ENCODE data around the gene TNFRSF21. TPM values are rescaled to one million over a fixed set of nuclear protein-coding genes. Genes with fewer than 3 reads are reported as not detected.

The TNFRSF21 gene
- total RNA-seq, 1 experiment from 2014 or later, result 19.3 TPM

DNA sequence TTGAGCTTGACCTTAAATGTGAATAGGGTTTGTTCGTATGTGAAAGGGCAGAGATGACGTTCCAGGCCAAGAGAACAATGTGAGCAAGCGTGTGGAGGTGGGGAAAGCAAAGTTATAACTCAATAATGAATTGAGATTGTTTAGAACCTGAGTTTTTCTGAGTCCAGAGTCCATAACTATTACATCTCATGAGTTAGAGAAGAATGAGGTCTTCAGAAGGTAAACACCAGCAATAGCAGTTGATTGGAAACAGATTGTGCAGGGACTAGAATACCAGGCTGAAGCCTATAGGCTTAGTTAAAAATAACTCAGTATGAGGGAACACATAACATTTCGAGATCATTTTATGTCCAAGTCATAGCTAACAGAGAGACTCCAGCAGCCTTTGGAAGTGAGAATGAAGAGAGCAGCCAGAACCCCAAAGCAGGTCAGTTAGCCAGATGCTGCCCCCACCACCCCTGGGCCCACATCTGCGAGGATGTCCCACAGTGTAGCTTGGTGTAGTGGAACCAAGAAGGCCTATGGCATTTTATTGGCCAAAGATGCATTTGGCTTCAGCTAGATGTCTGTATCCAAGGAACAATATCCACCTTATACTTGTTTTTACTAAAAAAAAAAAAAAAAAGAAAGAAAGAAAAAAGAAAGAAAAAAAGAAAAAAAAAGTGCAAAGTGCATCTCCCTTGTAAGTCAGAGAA lies 121.7 kb downstream of the TNFRSF21 start:
- H3K9me3 Mint-ChIP-seq (ENCODE audit: unreplicated experiment), result no peaks in the 10 kb centered on the region
- no peaks in the 10 kb centered on the region for H3K27me3 Mint-ChIP-seq (ENCODE audit: insufficient read depth, unreplicated experiment)
- POLR2A ChIA-PET, result interaction anchor here (0.7 to 3.4 kb wide), 7 partner anchors 10 to 90 kb away, joined by 3 to 33 read pairs (median 5); no protein-coding TSS in a partner anchor
- DNase-seq (ENCODE audit: unreplicated experiment), result no peak
- no peak overlapping the region for H3K4me3 Mint-ChIP-seq (ENCODE audit: unreplicated experiment)
- H3K27ac Mint-ChIP-seq (ENCODE audit: low read depth, unreplicated experiment), result peak overlapping the region; percentile 61
- CTCF ChIA-PET, result interaction anchor here (0.6 to 1.4 kb wide), 5 partner anchors 16 to 205 kb away, joined by 3 to 6 read pairs (median 3); no protein-coding TSS in a partner anchor
- intact Hi-C loops (cut with micrococcal nuclease), result loop anchor here (1.0 kb wide), 1 partner anchor 121 kb away; the partner anchor contains the start of gene TNFRSF21
- no TSS peak for BruUV-seq (replicated peaks)
- H3K4me1 Mint-ChIP-seq (ENCODE audit: insufficient read depth, unreplicated experiment), result peaks cover 15% of the 10 kb centered on the region
- no peaks in the 10 kb centered on the region for H3K36me3 Mint-ChIP-seq (ENCODE audit: insufficient read depth, unreplicated experiment)
- TF ChIP-seq, protein P1, sequence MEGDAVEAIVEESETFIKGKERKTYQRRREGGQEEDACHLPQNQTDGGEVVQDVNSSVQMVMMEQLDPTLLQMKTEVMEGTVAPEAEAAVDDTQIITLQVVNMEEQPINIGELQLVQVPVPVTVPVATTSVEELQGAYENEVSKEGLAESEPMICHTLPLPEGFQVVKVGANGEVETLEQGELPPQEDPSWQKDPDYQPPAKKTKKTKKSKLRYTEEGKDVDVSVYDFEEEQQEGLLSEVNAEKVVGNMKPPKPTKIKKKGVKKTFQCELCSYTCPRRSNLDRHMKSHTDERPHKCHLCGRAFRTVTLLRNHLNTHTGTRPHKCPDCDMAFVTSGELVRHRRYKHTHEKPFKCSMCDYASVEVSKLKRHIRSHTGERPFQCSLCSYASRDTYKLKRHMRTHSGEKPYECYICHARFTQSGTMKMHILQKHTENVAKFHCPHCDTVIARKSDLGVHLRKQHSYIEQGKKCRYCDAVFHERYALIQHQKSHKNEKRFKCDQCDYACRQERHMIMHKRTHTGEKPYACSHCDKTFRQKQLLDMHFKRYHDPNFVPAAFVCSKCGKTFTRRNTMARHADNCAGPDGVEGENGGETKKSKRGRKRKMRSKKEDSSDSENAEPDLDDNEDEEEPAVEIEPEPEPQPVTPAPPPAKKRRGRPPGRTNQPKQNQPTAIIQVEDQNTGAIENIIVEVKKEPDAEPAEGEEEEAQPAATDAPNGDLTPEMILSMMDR (IDR thresholded peaks at IDR 0.05; ENCODE audit: unreplicated experiment), result no peak

DNA sequence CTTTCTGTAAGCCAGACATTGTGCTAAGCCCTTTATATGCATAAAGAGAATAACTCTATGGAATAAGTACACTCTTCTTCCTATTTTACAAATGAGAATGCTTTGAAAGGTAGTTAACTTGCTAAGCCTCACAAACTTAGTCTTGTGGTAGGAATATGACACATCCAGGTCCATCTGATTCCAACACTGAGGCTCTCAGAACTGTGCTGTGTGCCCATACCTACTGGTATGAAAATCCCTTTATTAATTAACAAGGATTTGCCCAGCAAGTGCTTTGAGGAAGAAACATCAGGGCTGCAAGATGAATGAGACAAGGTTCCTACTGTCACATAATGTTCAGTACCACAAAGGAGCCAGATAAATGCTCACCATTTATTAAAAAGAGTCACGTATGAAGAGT lies 122.6 kb downstream of the TNFRSF21 start:
- no peak for DNase-seq (ENCODE audit: unreplicated experiment)
- POLR2A ChIA-PET, result interaction anchor here (1.0 to 3.4 kb wide), 4 partner anchors 18 to 89 kb away, joined by 3 to 33 read pairs (median 13); no protein-coding TSS in a partner anchor
- CTCF ChIA-PET, result interaction anchor here (1.0 to 1.5 kb wide), 4 partner anchors 15 to 124 kb away, joined by 3 to 5 read pairs (median 3); no protein-coding TSS in a partner anchor
- no peaks in the 10 kb centered on the region for H3K36me3 Mint-ChIP-seq (ENCODE audit: insufficient read depth, unreplicated experiment)
- intact Hi-C loops (cut with micrococcal nuclease), result no loop called here
- TF ChIP-seq, protein P1 (IDR thresholded peaks at IDR 0.05; ENCODE audit: unreplicated experiment), result no peak
- H3K9me3 Mint-ChIP-seq (ENCODE audit: unreplicated experiment), result no peaks in the 10 kb centered on the region
- peaks cover 15% of the 10 kb centered on the region for H3K4me1 Mint-ChIP-seq (ENCODE audit: insufficient read depth, unreplicated experiment)
- no peak overlapping the region for H3K4me3 Mint-ChIP-seq (ENCODE audit: unreplicated experiment)
- BruUV-seq (replicated peaks), result no TSS peak
- no peak overlapping the region for H3K27ac Mint-ChIP-seq (ENCODE audit: low read depth, unreplicated experiment)
- H3K27me3 Mint-ChIP-seq (ENCODE audit: insufficient read depth, unreplicated experiment), result no peaks in the 10 kb centered on the region

GRCh38 chr6:47182291-47182957 lies 127.3 kb downstream of the TNFRSF21 start:
- CTCF ChIA-PET, result interaction anchor here (0.7 kb wide), 1 partner anchor 127 kb away, joined by 4 read pairs; the partner anchor contains the start of gene TNFRSF21

More at GRCh38 chr6:47182291-47182957, 127.3 kb downstream of the TNFRSF21 start:
- Mint-ChIP-seq H3K4me3 (ENCODE audit: unreplicated experiment) (no peak overlapping the region), H3K9me3 (ENCODE audit: unreplicated experiment) (no peaks in the 10 kb centered on the region), H3K27ac (ENCODE audit: low read depth, unreplicated experiment) (no peak overlapping the region), H3K36me3 (ENCODE audit: insufficient read depth, unreplicated experiment) (no peaks in the 10 kb centered on the region), H3K27me3 (ENCODE audit: insufficient read depth, unreplicated experiment) (no peaks in the 10 kb centered on the region), H3K4me1 (ENCODE audit: insufficient read depth, unreplicated experiment) (peaks cover 16% of the 10 kb centered on the region)
- no TSS peak for BruUV-seq (replicated peaks)
- TF ChIP-seq, protein P1 (IDR thresholded peaks at IDR 0.05; ENCODE audit: unreplicated experiment), result no peak
- intact Hi-C loops (cut with micrococcal nuclease), result loop anchor here (5.0 kb wide), 1 partner anchor 85 kb away; no protein-coding TSS in a partner anchor
- POLR2A ChIA-PET, result interaction anchor here (0.7 to 1.4 kb wide), 2 partner anchors 12 to 19 kb away, joined by 3 to 4 read pairs; no protein-coding TSS in a partner anchor
- DNase-seq (ENCODE audit: unreplicated experiment), result no peak
